ENCODE measurements around the gene ABCC9.

Gene ABCC9

GRCh38 chr12:21983095-21983494 lies 41.9 kb upstream of the ABCC9 start:
- DNase-seq (ENCODE audit: low spot score), result no peak
- in situ Hi-C loops (cut with MboI; ENCODE audit: low sequenced_read_pairs, unreplicated experiment), result no loop called here
- no peak for TF ChIP-seq CTCF (IDR thresholded peaks at IDR 0.05; ENCODE audit: borderline replicate concordance, control extremely low read depth, extremely low read depth, insufficient read depth, missing control alignments)

- TF ChIP-seq CTCF (IDR thresholded peaks at IDR 0.05; ENCODE audit: borderline replicate concordance, control extremely low read depth, extremely low read depth, insufficient read depth, missing control alignments), result no peak
- in situ Hi-C loops (cut with MboI; ENCODE audit: low sequenced_read_pairs, unreplicated experiment), result no loop called here
- no peak for DNase-seq (ENCODE audit: low spot score)
These were observed 39.3 kb upstream of the ABCC9 start for GRCh38 chr12:21980544-21980943.

GRCh38 chr12:21975293-21975692 lies 34.1 kb upstream of the ABCC9 start:
- DNase-seq (ENCODE audit: low spot score), result no peak
- no peak for TF ChIP-seq CTCF (IDR thresholded peaks at IDR 0.05; ENCODE audit: borderline replicate concordance, control extremely low read depth, extremely low read depth, insufficient read depth, missing control alignments)
- in situ Hi-C loops (cut with MboI; ENCODE audit: low sequenced_read_pairs, unreplicated experiment), result no loop called here

- DNase-seq (ENCODE audit: low spot score), result no peak
- in situ Hi-C loops (cut with MboI; ENCODE audit: low sequenced_read_pairs, unreplicated experiment), result no loop called here
- no peak for TF ChIP-seq CTCF (IDR thresholded peaks at IDR 0.05; ENCODE audit: borderline replicate concordance, control extremely low read depth, extremely low read depth, insufficient read depth, missing control alignments)
These were observed 32.0 kb upstream of the ABCC9 start for GRCh38 chr12:21973221-21973620.

GRCh38 chr12:21972055-21972454 lies 30.8 kb upstream of the ABCC9 start:
- no peak for TF ChIP-seq CTCF (IDR thresholded peaks at IDR 0.05; ENCODE audit: borderline replicate concordance, control extremely low read depth, extremely low read depth, insufficient read depth, missing control alignments)
- no peak for DNase-seq (ENCODE audit: low spot score)
- in situ Hi-C loops (cut with MboI; ENCODE audit: low sequenced_read_pairs, unreplicated experiment), result no loop called here

GRCh38 chr12:21971344-21971743 lies 30.1 kb upstream of the ABCC9 start:
- in situ Hi-C loops (cut with MboI; ENCODE audit: low sequenced_read_pairs, unreplicated experiment), result no loop called here
- no peak for DNase-seq (ENCODE audit: low spot score)
- TF ChIP-seq CTCF (IDR thresholded peaks at IDR 0.05; ENCODE audit: borderline replicate concordance, control extremely low read depth, extremely low read depth, insufficient read depth, missing control alignments), result no peak

- in situ Hi-C loops (cut with MboI; ENCODE audit: low sequenced_read_pairs, unreplicated experiment), result no loop called here
- no peak for DNase-seq (ENCODE audit: low spot score)
- no peak for TF ChIP-seq CTCF (IDR thresholded peaks at IDR 0.05; ENCODE audit: borderline replicate concordance, control extremely low read depth, extremely low read depth, insufficient read depth, missing control alignments)
These were observed 21.6 kb upstream of the ABCC9 start for GRCh38 chr12:21962821-21963220.
